ENCODE measurements around the gene UNCX. TPM values are rescaled to one million over a fixed set of nuclear protein-coding genes. Genes with fewer than 3 reads are reported as not detected.

UNCX gene
- total RNA-seq, 1 experiment from 2014 or later, result not detected

DNA sequence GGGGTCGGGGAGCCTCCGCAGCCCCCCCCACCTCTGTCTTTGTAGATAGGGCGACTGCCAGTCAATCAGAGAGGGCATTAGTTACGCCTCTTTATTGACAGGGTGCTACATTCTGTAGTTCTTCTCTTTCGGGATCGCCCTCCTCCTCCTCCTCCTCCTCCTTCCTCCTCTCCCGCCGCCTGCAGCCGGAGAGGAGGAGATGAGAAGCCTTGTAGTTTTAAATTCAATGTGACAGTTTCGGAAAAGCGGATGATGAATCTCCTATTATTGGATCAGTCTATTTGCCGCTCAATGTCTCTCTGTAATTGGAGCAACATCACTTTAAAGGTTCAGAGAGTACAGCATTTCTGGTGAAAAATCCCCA lies 587 bp upstream of the UNCX start:
- no peak for DNase-seq (ENCODE audit: low read depth)

GRCh38 chr7:1233333-1234048 lies 819 bp downstream of the UNCX start:
- DNase-seq (ENCODE audit: low read depth), result no peak

DNA sequence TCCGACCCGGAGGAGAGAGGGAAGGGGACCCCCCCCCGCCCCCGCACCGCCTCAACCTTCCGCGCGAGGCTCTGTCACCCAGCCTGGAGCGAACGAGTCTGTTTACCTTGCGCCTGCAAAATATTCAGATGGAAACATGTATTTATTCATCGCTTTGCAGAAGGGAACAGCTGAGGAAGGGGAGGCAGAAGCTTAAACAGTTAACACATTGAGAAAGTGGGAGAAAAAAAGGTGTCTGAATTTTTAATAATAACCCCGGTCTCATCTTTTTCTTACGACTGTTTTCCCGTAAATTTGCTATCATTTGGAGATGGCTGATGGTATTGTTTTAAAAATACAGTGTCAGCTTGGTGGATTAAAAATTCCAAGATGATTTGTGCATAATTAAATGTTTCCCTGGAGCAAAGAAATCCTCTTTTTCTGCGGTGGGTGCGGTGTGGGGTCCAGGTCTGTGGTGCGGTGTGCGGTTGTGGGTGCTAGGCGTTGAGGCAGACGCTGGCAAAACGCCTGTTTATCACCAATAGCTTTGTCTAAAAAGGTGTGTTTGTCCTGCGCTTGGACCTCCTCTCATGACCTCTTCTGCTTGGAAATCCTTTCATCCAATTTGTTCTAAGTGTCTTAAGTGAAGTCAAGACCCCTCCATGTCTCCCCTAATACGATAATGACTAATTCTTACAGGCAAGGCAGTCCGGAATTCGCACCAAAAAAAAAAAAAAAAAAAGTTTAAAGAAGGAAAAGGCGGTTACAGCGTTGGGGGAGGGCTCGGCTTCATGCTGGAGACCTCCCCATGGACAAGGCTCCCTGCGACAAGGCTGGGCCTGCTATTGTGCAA lies 1.6 kb downstream of the UNCX start:
- peak; percentile 23 for DNase-seq (ENCODE audit: low read depth)

DNA sequence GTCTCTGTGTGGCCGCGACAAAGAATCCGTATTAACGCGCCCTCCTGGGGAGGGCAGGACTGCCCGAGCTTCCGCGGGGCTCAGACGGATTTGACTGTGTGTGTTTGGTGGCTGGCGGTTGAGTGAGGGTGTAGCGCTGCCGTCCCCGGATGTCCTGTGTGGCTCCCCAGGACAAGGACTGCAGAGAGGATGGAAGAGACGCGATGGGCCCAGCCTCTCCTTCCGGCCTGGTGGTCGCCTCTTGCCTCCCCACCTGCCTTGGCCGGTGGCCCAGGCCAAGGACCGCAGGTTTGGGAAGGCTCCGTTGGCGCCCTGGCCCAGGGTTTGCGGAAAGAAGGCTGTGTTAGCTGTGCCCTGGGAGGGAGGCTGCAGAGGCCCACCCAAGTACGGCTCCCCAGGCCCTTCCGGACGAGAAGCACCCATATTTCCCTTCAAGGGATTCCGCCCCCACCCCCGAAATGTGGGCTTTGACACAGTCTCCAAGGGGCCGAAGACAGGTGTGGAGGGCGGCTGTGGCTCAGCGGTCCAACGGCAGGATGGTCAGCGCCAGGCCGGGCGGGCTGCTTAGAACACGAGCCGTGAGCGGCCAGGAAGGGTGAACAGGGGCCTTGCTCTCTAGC lies 2.3 kb downstream of the UNCX start:
- DNase-seq (ENCODE audit: low read depth), result peak; percentile 52

- DNase-seq (ENCODE audit: low read depth), result peak; percentile 54
Measured at GRCh38 chr7:1235501-1236131, 2.9 kb downstream of the UNCX start.

DNA sequence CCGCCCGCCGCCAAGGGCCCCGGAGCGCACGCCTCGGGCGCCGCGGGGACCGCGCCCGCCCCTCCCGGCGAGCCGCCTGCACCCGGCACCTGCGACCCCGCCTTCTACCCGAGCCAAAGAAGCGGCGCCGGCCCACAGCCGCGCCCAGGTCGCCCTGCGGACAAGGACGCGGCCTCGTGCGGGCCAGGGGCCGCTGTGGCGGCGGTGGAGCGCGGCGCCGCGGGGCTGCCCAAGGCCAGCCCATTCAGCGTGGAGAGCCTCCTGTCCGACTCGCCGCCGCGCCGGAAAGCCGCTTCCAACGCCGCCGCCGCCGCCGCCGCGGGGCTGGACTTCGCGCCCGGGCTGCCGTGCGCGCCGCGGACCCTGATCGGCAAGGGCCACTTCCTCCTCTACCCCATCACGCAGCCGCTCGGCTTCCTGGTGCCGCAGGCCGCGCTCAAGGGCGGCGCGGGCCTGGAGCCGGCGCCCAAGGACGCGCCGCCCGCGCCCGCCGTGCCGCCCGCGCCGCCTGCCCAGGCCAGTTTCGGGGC lies 3.5 kb downstream of the UNCX start:
- DNase-seq (ENCODE audit: low read depth), result peak; percentile 58

- no peak for DNase-seq (ENCODE audit: low read depth)
Measured at GRCh38 chr7:1236831-1237701, 4.4 kb downstream of the UNCX start.

GRCh38 chr7:1237704-1238255 lies 5.1 kb downstream of the UNCX start:
- DNase-seq (ENCODE audit: low read depth), result no peak

DNA sequence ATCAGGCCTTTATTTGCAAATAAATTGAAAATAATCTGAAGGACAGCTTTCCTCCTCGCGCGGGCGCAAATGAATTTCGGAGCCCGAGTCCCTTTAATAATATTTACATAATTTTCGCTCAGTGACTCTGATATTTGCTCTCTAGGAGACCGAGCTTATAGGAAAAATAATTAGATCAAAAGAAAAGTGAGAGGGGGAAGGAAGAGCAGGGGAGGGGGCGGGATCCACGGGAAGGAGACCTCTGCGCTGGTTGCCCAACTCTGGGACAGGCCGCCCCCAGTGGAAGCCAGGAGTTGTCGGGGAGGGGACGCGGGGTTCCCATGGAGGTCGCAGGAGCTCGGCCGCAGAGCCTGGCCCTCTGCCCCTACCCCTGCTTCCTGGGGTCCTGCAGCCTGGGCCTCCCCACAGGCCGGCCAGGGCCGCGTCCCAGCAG lies 5.8 kb downstream of the UNCX start:
- DNase-seq (ENCODE audit: low read depth), result no peak

GRCh38 chr7:1238931-1239802 lies 6.5 kb downstream of the UNCX start:
- DNase-seq (ENCODE audit: low read depth), result no peak

- DNase-seq (ENCODE audit: low read depth), result no peak
Measured at GRCh38 chr7:1239803-1240516, 7.3 kb downstream of the UNCX start.

- DNase-seq (ENCODE audit: low read depth), result no peak
Measured at GRCh38 chr7:1240517-1241257, 8.0 kb downstream of the UNCX start.

- no peak for DNase-seq (ENCODE audit: low read depth)
Measured at GRCh38 chr7:1241258-1241602, 8.6 kb downstream of the UNCX start.

DNA sequence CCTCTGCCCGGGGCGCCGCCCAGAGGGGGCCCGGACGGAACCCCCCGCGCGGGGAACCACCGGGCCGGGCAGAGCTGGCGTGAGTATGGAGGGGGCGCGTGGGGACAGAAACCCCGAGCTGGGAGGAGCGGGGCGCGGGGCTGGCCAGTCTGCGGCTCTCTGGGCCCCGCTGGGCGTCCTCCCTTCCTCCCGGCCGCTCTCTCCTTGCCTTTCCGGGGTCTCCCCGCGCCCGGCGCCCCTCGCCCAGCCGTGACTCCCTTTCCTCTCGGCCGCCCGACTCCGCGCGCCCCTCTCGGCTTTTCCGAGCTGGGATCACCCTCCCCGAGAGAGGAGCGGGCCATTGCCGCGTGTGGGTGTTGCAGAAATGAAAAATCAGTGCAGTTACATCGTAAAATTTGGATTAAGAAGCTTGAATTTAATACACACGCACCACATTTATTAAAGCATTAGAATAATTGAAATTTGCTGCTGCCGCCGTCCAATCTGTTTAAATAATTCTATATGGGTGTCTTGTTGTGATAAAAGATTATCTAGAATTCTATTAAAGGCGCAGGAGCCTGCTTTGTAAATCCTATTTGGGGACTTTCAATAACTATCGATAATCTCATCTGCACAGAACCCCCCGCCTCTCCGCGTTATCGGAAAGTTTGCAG lies 9.1 kb downstream of the UNCX start:
- no peak for DNase-seq (ENCODE audit: low read depth)

- no peak for DNase-seq (ENCODE audit: low read depth)
Measured at GRCh38 chr7:1242256-1242605, 9.6 kb downstream of the UNCX start.

DNA sequence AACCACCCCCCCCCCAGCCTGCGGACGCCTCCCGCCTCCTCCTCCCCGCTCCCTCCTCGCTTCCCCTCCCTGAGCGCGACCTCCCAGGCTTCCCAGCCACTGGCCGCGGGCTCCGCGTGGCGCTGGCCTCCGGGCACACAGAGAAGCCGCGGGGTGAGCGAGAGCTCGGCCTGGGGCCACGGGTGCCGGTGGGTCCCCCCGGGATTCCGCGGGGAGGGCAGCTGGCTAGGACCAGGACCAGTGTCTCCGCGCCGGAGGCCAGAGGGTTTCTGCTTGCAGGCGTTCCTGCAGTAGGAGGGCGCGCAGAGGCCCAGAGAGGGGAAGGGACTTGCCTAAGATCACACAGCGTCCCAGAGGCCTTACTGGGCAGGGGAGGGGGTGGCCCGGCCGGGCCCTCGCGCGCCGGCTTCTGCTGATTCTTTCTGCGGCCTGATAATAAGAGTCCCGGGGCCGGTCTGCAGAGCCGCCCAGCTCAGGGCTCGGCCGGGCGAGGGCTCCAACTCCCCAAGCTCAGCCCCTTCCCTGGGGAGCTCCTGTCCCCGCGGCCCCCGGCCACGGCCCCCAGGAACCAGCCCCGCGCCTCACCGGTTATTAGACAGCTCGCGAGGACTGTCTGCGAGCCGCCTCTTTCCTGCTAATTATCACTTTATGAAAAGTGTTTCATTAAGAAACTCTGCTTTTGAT lies 10.1 kb downstream of the UNCX start:
- DNase-seq (ENCODE audit: low read depth), result no peak

GRCh38 chr7:1243290-1243963 lies 10.8 kb downstream of the UNCX start:
- no peak for DNase-seq (ENCODE audit: low read depth)

Data from Daoy (cell line).